Tibial nerve (tissue), 4 donors: ENCODE data around the gene KLHL42. TPM values are rescaled to one million over a fixed set of nuclear protein-coding genes. Genes with fewer than 3 reads are reported as not detected.

ENCODE experiments used
- DNase-seq, 2 donors: peaks; one replicate each; pipeline ENCODE4 v3.0.0-alpha.2; 2019; ENCODE audit warnings: low spot score in 2 of 2
- H3K27ac ChIP-seq, 4 donors: fragments of 200-600 bp; sonication (generic) in 3 of 4; one replicate each; pipeline ENCODE4 v1.5.1; 2017 to 2019; ENCODE audit warnings: mild to moderate bottlenecking in 1 of 4
- H3K27me3 ChIP-seq, 2 donors: fragments of 200-600 bp; sonication (generic) in 1 of 2; one replicate each; pipeline versions ENCODE4 v1.5.1 to v1.6.0; 2017 to 2019
- H3K36me3 ChIP-seq, 3 donors: fragments of 200-600 bp; sonication (generic); one replicate each; pipeline ENCODE4 v1.5.1; 2018 to 2019
- H3K4me1 ChIP-seq, 4 donors: fragments of 200-600 bp; sonication (generic) in 3 of 4; one replicate each; pipeline ENCODE4 v1.5.1; 2017 to 2019
- H3K4me3 ChIP-seq, 4 donors: fragments of 200-600 bp; sonication (generic) in 3 of 4; one replicate each; pipeline ENCODE4 v1.5.1; 2017 to 2019; ENCODE audit warnings: mild to moderate bottlenecking in 1 of 4, moderate library complexity in 1 of 4
- H3K9me3 ChIP-seq, 4 donors: fragments of 200-600 bp; sonication (generic) in 3 of 4; one replicate each; pipeline ENCODE4 v1.5.1; 2017 to 2019
- EP300 ChIP-seq, 2 donors: sonication (generic); formaldehyde crosslinking; IDR thresholded peaks; one replicate each; pipeline ENCODE4 v1.6.1; 2017; ENCODE audit warnings: antibody characterized with exemption in 2 of 2, mild to moderate bottlenecking in 1 of 2
- POLR2A ChIP-seq, 2 donors: fragments of 450-650 bp; IDR thresholded peaks; one replicate each; pipeline ENCODE4 v1.6.1; 2017; ENCODE audit warnings: antibody characterized with exemption in 2 of 2, mild to moderate bottlenecking in 2 of 2, moderate library complexity in 2 of 2
- WGBS, 2 donors: methylation state at CpG; one replicate each; pipeline ENCODE4 v1.1.5; 2018; 5-methylcytosine and 5-hydroxymethylcytosine counted together
- total RNA-seq, 4 donors: library from RNA; depleted of rRNA; stranded (reverse); fragments of >200 nt; gene quantifications; one replicate each; pipeline ENCODE4 v1.1.0, GENCODE V29; 2016
- TF ChIP-seq, protein P1 (sequence below), 5 experiments: fragments of 200-600 bp in 3 of 5; fragments of 450-650 bp in 2 of 5; sonication (generic) in 3 of 5; IDR thresholded peaks; one replicate each; pipeline ENCODE4 v1.5.1; 2016 to 2019; ENCODE audit warnings: antibody characterized with exemption in 5 of 5, mild to moderate bottlenecking in 3 of 5, moderate library complexity in 2 of 5

Gene KLHL42
- total RNA-seq, 4 donors from 2014 or later, result 35.2 to 49.2 (median 42.2) TPM

DNA sequence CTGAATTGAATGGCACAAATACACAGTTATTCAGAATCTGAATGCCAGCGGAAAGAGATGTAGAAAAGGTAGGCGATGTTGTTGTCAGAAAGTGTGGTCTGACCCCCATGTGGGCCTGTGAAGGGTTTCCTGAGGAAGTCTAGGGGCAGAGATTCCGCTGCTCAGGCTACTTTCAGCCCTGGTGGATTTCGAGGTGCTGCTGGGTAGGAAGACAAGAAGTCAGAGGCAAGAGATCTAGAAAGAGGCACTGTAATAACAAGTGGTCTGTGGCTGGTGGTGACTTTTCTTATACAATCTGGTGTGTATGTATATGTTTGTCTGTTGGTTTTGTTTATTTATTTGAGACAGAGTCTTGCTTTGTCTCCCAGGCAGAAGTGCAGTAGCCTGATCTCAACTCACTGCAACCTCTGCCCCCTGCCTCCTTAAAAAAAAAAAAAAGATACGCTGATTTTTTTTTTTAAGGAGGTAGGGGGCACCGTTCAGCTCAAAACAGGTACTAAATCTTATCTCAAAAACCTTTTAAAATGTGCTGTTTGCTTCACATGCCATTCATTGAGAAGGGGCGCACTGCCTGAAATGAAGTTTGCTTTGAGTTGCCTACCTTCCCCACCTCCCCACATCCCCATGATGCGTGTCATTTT is 27.1 kb downstream of the KLHL42 start:
- Histone ChIP-seq H3K27ac (no peak overlapping the region), H3K27me3 (no peaks in the 10 kb centered on the region), H3K4me1 (no peaks in the 10 kb centered on the region), H3K4me3 (no peak overlapping the region), H3K36me3 (no peaks in the 10 kb centered on the region), H3K9me3 (no peaks in the 10 kb centered on the region)
- TF ChIP-seq POLR2A (IDR thresholded peaks at IDR 0.05) (no peak), EP300 (IDR thresholded peaks at IDR 0.05) (no peak)
- TF ChIP-seq, protein P1, sequence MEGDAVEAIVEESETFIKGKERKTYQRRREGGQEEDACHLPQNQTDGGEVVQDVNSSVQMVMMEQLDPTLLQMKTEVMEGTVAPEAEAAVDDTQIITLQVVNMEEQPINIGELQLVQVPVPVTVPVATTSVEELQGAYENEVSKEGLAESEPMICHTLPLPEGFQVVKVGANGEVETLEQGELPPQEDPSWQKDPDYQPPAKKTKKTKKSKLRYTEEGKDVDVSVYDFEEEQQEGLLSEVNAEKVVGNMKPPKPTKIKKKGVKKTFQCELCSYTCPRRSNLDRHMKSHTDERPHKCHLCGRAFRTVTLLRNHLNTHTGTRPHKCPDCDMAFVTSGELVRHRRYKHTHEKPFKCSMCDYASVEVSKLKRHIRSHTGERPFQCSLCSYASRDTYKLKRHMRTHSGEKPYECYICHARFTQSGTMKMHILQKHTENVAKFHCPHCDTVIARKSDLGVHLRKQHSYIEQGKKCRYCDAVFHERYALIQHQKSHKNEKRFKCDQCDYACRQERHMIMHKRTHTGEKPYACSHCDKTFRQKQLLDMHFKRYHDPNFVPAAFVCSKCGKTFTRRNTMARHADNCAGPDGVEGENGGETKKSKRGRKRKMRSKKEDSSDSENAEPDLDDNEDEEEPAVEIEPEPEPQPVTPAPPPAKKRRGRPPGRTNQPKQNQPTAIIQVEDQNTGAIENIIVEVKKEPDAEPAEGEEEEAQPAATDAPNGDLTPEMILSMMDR (IDR thresholded peaks at IDR 0.05), result no peak
- WGBS, 2 donors, result 60 to 66% methylated on average over 8 of the region's 8 CpGs
- DNase-seq, result no peak

- TF ChIP-seq POLR2A (IDR thresholded peaks at IDR 0.05) (no peak), EP300 (IDR thresholded peaks at IDR 0.05) (no peak)
- TF ChIP-seq, protein P1 (IDR thresholded peaks at IDR 0.05), result no peak
- 61 to 68% methylated on average over 6 of the region's 6 CpGs for WGBS, 2 donors
- Histone ChIP-seq H3K27ac (no peak overlapping the region), H3K4me1 (no peaks in the 10 kb centered on the region), H3K9me3 (no peaks in the 10 kb centered on the region), H3K4me3 (no peak overlapping the region), H3K36me3 (no peaks in the 10 kb centered on the region), H3K27me3 (no peaks in the 10 kb centered on the region)
- no peak for DNase-seq
Measured at GRCh38 chr12:27808841-27809240, 28.8 kb downstream of the KLHL42 start.

DNA sequence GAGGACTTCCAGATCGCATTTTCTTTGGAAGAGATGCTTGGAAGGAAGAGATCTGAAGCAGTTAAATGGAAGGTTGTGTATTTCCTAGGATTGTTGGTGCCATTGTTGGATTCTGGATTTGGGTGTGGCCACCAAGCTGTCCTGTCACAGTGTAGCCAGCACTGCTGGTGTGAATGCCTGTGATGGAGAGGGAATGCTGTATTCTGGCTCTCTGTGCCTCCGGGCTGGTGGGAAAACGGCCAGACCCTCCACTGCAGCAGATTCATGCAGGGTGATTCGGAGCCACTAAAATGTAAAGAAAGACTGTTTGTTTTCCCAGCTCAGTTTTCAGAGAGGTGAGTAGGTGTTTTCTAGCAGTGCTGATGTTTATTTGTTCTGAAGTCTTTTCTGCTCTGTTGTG is 30.7 kb downstream of the KLHL42 start:
- Histone ChIP-seq H3K4me1 (no peaks in the 10 kb centered on the region), H3K27me3 (no peaks in the 10 kb centered on the region), H3K27ac (no peak overlapping the region), H3K4me3 (no peak overlapping the region), H3K36me3 (no peaks in the 10 kb centered on the region), H3K9me3 (no peaks in the 10 kb centered on the region)
- TF ChIP-seq POLR2A (IDR thresholded peaks at IDR 0.05) (no peak), EP300 (IDR thresholded peaks at IDR 0.05) (no peak)
- TF ChIP-seq, protein P1 (IDR thresholded peaks at IDR 0.05), result no peak
- DNase-seq, result no peak
- WGBS, 2 donors, result 40 to 54% methylated on average over 4 of the region's 4 CpGs

DNA sequence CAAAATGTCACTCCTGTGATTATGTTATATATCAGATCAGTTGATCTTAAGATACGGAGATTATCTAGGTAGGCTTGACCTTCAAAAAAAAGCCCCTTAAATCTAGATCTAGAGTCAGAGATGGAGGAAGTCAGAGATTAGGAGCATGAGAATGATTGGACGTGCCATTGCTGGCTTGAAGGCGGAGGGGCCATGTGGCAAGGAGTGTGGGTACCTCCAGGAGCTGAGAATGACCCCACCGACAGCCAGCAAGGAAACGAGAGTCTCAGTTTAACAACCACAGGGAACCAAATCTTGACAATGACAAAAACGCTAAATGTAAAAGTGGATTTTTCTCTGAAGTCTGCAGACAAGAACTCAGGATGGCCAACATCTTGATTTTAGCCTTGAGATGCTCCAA is 32.5 kb downstream of the KLHL42 start:
- TF ChIP-seq, protein P1 (IDR thresholded peaks at IDR 0.05), result no peak
- TF ChIP-seq EP300 (IDR thresholded peaks at IDR 0.05), result no peak
- TF ChIP-seq POLR2A (IDR thresholded peaks at IDR 0.05), result no peak
- Histone ChIP-seq H3K27ac (no peak overlapping the region), H3K9me3 (no peaks in the 10 kb centered on the region), H3K4me1 (no peaks in the 10 kb centered on the region), H3K4me3 (no peak overlapping the region), H3K36me3 (no peaks in the 10 kb centered on the region), H3K27me3 (no peaks in the 10 kb centered on the region)
- no peak for DNase-seq
- 78 to 80% methylated on average over 6 of the region's 6 CpGs for WGBS, 2 donors

GRCh38 chr12:27814411-27814810 is 34.4 kb downstream of the KLHL42 start:
- Histone ChIP-seq H3K27me3 (no peaks in the 10 kb centered on the region), H3K36me3 (no peaks in the 10 kb centered on the region), H3K27ac (no peak overlapping the region), H3K4me3 (no peak overlapping the region), H3K4me1 (no peaks in the 10 kb centered on the region), H3K9me3 (no peaks in the 10 kb centered on the region)
- DNase-seq, result no peak
- TF ChIP-seq POLR2A (IDR thresholded peaks at IDR 0.05), result no peak
- TF ChIP-seq, protein P1 (IDR thresholded peaks at IDR 0.05), result no peak
- no peak for TF ChIP-seq EP300 (IDR thresholded peaks at IDR 0.05)
- 48 to 70% methylated on average over 2 of the region's 2 CpGs for WGBS, 2 donors
